HG03460 (cell line): ENCODE data around the gene EVI2A.
"Not testable (repeated sequence)": the region's sequence is repeated elsewhere in the genome, so short reads cannot be mapped to it uniquely, and the experiment has no call there.

ENCODE experiments used
- ATAC-seq: cut with Tn5 transposase; IDR thresholded peaks from one replicate; pipeline ENCODE4 v1.9.1; 2021; ENCODE audit not compliant: unreplicated experiment

The EVI2A gene

DNA sequence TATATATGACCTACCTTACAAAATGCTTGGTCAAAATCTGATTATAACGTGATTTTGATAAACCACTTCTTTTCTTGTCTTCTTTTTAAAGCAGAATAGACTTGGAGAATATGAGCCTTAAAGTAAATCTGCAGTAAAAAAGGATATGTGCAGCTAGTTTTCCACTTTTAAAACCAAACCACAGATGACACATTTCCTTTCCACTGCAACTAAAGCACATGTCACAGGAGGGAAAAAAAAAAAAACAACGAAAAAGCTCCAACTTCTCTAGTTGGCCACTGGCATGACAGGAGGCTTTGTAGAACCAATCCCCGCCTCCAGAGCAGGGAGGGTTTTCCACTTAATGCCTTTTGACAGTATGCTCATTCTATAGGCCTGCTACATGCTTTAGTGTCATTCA, at the start of gene EVI2A:
EVI2A (minus strand) TSS at position 142 of the 400 bp plus-strand sequence. CDS start 2,609 bp downstream, outside the sequence.
- no peak for ATAC-seq

DNA sequence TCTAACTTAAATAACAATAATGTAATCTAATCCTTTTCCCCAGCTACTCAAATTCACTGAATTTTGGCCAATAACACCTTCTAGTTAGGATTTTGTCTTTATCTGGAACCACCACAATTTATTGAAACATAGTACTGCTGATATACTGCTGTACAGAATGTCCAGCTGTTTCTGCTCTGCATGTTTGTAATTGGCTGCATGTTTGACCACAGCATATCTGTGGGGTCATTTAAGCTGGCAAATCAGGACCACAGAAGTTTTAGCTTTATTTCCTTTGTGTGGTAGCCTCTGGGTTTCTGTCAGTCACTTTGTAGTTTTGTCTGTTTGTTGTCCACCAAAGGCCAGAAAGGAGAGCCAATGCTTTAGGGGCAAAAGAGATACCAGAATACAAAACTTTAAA, 47.8 kb upstream of the EVI2A start:
- no peak for ATAC-seq

- no peak for ATAC-seq
Observed at GRCh38 chr17:31366088-31366487, 44.7 kb upstream of the EVI2A start.

GRCh38 chr17:31364012-31364411, 42.6 kb upstream of the EVI2A start:
- ATAC-seq: no peak

GRCh38 chr17:31357839-31358394, 36.5 kb upstream of the EVI2A start:
- no peak for ATAC-seq

- ATAC-seq: no peak
Observed at GRCh38 chr17:31357091-31357490, 35.7 kb upstream of the EVI2A start.

DNA sequence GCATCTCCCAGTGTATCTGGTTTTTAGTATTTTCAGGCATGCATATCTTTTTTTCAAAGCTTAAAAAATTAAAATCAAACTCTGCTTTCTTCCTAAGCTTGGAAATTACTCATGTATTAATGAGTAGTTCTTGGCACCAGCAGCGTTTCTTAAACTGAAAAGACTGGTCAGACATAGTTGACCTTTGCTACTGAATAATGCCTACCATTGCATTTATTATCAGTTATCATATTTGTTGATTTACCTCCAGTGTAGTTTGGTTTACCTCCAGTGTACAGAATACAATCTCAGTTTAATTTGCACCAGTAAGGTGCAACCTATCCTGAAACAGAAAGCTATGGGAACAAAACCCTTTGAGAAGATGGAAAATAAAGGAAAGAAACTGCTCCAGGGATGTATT, 34.5 kb upstream of the EVI2A start:
- ATAC-seq: no peak

GRCh38 chr17:31349454-31349853, 28.0 kb upstream of the EVI2A start:
- ATAC-seq: no peak

DNA sequence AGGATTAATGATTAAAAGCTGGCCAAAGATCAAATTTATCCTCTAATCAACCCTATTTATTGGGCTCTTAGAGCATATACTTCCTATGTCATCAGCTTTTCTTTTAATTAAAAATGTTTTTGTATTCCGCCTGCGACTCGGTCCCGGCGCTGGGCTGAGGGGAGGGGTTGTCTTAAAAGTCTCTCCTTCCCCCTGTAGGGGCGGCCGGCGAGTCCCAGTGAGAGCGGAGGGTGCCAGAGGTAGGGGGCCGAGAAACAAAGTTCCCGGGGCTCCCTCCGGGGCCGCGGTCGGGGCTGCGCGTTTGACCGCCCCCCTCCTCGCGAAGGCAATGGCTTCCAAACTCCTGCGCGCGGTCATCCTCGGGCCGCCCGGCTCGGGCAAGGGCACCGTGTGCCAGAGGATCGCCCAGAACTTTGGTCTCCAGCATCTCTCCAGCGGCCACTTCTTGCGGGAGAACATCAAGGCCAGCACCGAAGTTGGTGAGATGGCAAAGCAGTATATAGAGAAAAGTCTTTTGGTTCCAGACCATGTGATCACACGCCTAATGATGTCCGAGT, 23.8 kb upstream of the EVI2A start:
- not testable (repeated sequence) for ATAC-seq

- no peak for ATAC-seq
Observed at GRCh38 chr17:31339906-31340661, 18.7 kb upstream of the EVI2A start.

- no peak for ATAC-seq
Observed at GRCh38 chr17:31329221-31329620, 7.8 kb upstream of the EVI2A start.

- ATAC-seq: no peak
Observed at GRCh38 chr17:31328160-31328535, 6.7 kb upstream of the EVI2A start.

DNA sequence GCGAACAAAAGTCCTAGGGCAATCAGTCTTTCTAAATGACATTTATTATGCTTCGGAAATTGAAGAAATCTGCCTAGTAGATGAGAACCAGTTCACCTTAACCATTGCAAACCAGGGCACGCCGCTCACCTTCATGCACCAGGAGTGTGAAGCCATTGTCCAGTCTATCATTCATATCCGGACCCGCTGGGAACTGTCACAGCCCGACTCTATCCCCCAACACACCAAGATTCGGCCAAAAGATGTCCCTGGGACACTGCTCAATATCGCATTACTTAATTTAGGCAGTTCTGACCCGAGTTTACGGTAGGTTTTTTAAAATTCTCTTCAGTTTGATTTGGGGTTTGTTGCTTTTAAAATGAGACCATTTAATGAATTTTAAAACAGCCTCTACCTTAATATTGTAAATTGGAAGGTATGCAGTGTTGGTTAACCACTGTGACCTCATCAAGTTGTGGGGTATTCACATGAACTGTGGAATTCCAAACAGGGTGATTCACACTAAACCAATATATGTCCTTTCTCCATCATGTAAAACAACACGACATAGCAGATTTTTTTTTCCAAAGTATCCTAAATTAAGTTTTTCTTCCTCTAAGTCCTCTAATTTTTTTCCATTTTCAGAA, 6.2 kb upstream of the EVI2A start:
- ATAC-seq: no peak

- ATAC-seq: no peak
Observed at GRCh38 chr17:31323551-31323950, 2.1 kb upstream of the EVI2A start.

GRCh38 chr17:31321966-31322365, 544 bp upstream of the EVI2A start:
- no peak for ATAC-seq

DNA sequence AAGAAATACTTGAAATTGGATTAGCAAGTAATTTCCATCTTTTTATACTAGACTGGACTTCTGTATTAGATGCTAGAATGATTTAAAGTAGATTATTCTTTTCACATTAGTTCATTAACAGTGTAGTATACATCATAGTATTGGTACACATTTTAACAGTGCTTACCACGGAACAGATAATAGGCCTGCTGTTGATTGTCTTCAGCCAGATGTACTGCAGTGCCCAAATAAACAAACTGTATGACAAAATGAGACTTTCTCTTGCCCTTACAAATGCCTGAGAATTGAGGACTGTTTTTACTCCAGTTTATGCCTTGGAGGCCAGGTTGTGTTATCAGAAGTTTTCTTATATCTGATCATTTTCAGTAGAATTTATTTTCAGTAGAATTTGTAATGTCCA, 631 bp downstream of the EVI2A start:
- no peak for ATAC-seq

DNA sequence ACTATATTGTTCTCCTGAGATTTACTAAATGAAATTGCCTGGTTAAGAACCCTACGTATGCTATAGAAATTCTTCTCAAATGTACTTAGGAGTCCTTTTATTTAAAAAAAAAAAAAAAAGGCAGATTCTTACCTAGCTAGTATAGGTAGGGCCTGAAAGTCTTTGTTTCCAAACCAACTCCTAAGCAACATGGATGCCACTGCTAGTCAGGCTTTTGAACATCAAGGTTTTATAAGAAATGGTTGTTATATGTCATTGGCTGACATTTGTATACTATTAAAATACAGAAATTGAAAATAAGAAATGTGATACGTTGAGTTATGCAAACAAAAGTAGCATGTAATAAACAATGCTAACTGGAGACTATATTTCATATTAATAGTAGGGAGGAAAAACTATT, 1.2 kb downstream of the EVI2A start:
- no peak for ATAC-seq

- no peak for ATAC-seq
Observed at GRCh38 chr17:31318851-31319661, 2.4 kb downstream of the EVI2A start.

DNA sequence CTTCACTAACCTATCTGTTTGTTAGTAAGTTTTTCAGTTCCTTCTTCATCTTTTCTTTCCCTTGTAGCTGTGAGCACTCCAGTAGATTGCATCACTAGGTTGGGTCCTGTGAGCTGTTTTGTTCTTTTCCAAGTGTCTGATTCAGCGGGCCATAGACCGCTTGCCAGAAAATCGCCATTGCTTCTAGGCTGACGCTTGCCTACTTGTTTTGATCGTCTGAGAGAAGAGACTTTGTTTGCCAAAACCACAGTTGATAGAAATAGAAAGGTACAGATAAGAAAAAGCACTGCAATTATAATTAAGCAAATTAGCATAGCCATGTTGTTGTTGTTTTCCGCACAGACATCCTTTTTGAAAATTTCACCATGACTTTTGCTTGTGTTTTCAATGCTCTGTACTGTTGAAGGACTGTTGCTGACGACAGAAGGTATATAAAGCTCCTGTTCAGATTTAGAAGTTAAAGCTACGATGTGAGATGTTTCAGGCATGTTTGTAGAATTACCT, 3.1 kb downstream of the EVI2A start:
- peak; percentile 45 for ATAC-seq

DNA sequence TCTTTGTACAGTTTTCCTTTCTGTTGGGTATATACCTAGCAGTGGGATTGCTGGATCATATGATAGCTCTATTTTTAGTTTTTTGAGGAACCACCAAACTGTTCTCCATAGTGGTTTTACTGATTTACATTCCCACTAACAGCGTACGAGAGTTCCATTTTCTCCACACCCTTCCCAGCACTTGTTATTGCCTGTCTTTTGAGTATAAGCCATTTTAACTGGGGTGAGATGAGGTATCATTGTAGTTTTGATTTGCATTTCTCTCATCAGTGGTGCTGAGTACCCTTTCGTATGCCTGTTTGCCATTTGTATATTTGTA, 6.7 kb downstream of the EVI2A start:
- ATAC-seq: no peak
